GM12891 (cell line): ENCODE data around the gene RFFL.

Experiments used
- PAX5 ChIP-seq: IDR thresholded peaks from 2 replicates; pipeline ENCODE4 v1.6.1; 2011; ENCODE audit warnings: low read length, moderate library complexity, mild to moderate bottlenecking; ENCODE audit not compliant: insufficient read depth, severe bottlenecking
- POLR2A ChIP-seq: IDR thresholded peaks from 2 replicates; pipeline ENCODE4 v1.6.1; 2011; ENCODE audit warnings: low read depth, low read length, control low read depth
- POLR2AphosphoS5 ChIP-seq: IDR thresholded peaks from 2 replicates; pipeline ENCODE4 v1.6.1; 2011; ENCODE audit warnings: low read depth, low read length, control low read depth
- TAF1 ChIP-seq: IDR thresholded peaks from 2 replicates; pipeline ENCODE4 v1.6.1; 2011; ENCODE audit warnings: low read depth, low read length, control low read depth

DNA sequence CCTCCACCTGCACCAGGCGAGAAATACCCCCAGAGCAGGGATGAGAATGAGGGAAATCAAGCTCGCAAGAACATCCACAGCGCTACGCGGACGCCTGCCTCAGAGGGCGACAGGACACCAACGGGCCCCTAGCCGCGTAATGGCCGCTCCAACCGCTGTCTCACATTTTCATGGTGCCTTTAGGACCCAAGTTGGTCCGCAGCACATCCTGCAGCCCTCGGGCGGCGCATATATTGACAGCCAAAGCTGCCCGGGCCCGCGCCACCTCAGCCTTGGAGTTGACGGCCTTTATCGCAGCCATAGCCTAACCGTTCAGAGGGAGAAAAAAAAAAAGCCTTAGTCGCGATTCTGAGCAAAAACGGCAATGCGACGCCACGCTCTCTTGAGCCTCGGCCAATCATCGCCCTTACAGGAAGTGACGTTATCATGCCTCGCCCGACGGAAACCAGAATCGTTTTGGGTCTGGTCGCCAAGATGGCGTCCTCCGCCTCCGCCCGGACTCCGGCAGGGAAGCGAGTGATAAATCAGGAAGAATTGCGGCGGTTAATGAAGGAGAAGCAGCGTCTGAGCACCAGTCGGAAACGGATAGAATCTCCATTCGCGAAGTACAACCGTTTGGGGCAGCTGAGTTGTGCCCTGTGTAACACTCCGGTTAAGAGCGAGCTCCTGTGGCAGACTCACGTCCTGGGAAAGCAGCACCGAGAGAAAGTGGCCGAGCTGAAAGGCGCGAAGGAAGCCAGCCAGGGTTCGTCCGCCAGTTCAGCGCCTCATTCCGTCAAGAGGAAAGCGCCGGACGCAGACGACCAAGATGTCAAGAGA lies 102.2 kb downstream of the RFFL start, which contains the start of the genes CCT6B and ZNF830:
- TF ChIP-seq TAF1 (peak; percentile 93), POLR2AphosphoS5 (peak; percentile 96), POLR2A (peak; percentile 96), PAX5 (no peak)
